ENCODE measurements around the gene BTG1.

The BTG1 gene, protein sequence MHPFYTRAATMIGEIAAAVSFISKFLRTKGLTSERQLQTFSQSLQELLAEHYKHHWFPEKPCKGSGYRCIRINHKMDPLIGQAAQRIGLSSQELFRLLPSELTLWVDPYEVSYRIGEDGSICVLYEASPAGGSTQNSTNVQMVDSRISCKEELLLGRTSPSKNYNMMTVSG

GRCh38 chr12:92145731-92146496 is at the start of gene BTG1:
Gene BTG1, minus strand, starts transcription at chr12:92145846. Its CDS starts 311 bp downstream, at chr12:92145535.
- DNase-seq (ENCODE audit: low read depth) = peak; percentile 93

- no peak for DNase-seq (ENCODE audit: low read depth)
Observed at GRCh38 chr12:92194561-92194960, 48.9 kb upstream of the BTG1 start.

- DNase-seq (ENCODE audit: low read depth) = no peak
Observed at GRCh38 chr12:92193846-92194245, 48.2 kb upstream of the BTG1 start.

- no peak for DNase-seq (ENCODE audit: low read depth)
Observed at GRCh38 chr12:92193063-92193462, 47.4 kb upstream of the BTG1 start.

GRCh38 chr12:92192360-92192759 is 46.7 kb upstream of the BTG1 start:
- no peak for DNase-seq (ENCODE audit: low read depth)

GRCh38 chr12:92191061-92191460 is 45.4 kb upstream of the BTG1 start:
- DNase-seq (ENCODE audit: low read depth) = no peak

- DNase-seq (ENCODE audit: low read depth) = no peak
Observed at GRCh38 chr12:92188517-92189188, 43.0 kb upstream of the BTG1 start.

GRCh38 chr12:92186038-92186470 is 40.4 kb upstream of the BTG1 start:
- DNase-seq (ENCODE audit: low read depth) = no peak

DNA sequence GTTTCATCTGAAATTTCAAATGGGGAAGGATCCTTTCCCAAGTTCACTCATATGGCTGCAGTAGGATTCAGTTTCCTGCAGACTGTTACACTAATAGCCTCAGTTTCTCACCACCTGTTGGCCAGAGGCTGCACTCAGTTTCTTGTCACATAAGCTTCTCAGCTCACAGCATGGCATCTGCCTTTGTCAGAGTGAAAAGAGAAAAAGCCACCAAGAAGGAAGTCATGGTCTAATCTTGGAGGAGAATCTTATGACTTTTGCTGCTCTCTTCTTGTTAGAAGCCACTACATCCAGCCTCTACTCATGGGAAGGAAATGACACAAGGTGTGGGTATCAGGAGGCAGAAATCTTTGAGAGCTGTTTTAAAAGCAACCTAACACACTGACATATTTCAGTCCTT is 39.4 kb upstream of the BTG1 start:
- no peak for DNase-seq (ENCODE audit: low read depth)

DNA sequence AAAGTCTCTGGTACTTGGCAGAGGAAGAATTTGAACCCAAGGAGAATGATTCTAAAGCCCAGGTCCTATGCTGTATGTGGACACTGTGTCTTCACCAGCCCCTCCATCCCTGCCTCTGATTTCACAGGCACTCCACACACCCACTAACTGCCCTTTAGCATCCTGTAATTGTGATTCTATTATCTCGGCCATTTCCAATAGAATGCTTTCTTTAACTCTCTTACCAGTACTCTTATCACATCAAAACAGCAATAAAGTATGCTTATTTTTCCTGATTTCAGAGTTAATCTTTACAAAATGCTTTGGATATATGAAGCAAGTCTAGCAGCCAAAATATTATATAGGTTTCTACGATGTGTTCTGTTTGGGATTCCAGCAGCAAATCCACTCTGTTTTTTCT is 37.9 kb upstream of the BTG1 start:
- no peak for DNase-seq (ENCODE audit: low read depth)

- no peak for DNase-seq (ENCODE audit: low read depth)
Observed at GRCh38 chr12:92178340-92178739, 32.7 kb upstream of the BTG1 start.

DNA sequence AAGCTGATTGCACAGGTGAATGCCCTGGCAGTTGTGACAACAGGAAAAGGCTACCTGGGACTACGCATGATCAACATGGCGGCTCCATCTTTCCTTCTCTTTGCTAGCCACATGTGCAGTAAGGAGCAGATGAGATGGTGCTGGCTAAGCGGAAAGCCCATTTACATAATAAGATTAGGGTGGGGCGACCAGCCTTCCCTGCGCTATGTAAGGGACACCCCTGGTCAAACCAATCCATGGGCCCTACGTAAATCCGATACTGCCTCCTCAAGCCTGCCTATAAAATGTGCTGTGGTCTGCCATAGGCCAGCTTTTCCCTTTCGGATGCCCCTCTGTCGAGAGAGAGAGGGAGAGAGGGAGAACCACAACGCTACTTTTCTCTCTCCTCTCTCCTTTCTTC is 31.0 kb upstream of the BTG1 start:
- DNase-seq (ENCODE audit: low read depth) = no peak

DNA sequence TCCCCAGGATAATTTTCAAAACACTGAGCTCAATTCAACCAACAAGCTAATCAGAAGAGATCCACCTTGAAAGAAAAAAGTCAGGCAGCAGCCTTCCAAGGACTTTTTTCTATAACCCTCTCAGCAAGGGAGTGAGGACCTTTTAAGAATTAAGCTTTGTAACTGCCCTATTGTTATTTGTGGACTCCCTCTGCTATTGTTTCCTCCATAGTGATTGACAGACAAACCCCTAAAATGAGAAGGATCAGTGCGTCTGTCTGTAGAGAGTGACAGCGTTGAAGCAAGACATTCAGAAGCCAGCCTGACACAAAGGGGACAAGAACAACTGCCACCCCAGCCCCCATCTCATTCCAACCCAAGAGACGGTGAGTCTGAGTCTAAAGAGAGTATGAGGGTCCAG is 30.3 kb upstream of the BTG1 start:
- DNase-seq (ENCODE audit: low read depth) = no peak

GRCh38 chr12:92170050-92170449 is 24.4 kb upstream of the BTG1 start:
- no peak for DNase-seq (ENCODE audit: low read depth)

- DNase-seq (ENCODE audit: low read depth) = no peak
Observed at GRCh38 chr12:92167075-92167474, 21.4 kb upstream of the BTG1 start.

DNA sequence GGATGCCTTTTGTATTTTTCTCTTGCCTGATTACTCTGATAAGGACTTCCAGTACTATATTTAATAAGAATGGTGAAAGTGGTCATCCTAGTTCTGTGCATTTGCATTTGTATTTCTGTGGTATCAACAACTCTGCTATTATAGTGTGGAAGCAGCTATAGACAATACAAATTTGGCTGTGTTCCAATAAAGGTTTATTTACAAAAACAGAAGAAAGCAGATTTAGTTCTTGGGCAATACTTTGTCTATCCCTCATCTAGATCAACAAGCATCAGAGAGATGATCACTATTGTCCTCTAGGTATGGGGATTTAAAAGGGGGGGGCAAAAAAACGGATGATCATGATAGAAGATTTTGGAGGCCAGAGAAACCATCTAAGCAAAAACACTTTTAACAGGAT is 19.1 kb upstream of the BTG1 start:
- no peak for DNase-seq (ENCODE audit: low read depth)

- no peak for DNase-seq (ENCODE audit: low read depth)
Observed at GRCh38 chr12:92162079-92162478, 16.4 kb upstream of the BTG1 start.

DNA sequence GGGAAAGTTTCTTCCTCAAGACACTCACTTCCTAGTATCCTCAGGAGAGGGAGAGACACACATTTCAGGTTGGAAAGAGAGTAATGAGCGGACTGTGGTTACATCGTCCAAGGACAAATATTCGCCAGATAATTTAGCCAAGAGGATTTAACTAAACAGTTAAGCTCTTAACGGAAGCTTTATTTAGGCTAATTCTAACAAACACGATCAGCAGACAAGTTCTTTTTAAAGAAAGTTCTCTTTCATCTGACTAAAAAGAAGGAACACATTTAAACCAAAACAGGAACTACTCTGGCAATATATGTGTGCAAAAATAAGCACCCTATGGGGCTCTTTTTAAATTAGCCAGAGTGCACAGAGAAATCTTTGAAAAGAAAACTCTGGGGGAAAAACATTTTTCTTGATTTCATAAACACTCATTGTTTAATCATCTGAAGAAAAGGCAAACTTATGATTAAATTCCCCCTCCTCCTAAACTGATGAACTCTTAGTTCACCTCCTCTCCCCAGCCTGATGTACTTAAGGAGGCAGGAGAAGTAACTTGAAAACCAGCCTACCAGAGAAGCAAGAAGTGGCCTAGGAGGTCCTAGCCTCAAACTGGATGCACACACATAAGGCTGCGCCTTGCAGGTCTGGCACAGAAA is 13.3 kb upstream of the BTG1 start:
- no peak for DNase-seq (ENCODE audit: low read depth)

DNA sequence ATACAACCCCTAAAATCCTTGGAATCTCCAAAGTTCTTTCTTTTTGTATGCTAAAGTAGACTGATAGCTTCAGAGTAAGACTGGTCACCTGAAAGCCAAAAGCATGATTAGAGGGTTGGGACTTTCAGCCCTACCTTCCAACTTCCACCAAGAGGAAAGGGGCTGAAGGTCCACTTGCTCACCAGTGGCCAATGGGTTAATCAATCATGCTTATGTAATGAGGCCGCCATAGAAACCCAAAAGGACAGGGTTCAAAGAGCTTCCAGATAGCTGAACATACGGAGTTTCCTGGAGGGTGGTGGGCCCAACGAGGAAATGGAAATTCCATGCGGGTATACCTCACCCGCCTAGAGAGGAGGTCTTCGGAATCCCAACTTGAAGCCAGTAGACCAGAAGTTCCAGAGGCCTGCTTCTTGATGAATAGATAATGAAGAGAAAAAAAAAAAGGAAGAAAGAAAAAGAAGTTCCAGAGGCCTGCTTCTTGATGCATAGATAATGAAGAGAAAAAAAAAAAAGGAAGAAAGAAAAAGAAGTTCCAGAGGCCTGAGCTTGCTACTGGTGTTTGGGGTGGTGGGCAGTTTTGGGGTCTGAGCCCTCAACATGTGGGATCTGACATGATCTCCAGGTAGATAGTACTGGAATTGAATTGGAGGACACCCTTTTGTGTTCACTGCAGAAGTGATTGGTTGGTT is 11.2 kb upstream of the BTG1 start:
- DNase-seq (ENCODE audit: low read depth) = no peak

DNA sequence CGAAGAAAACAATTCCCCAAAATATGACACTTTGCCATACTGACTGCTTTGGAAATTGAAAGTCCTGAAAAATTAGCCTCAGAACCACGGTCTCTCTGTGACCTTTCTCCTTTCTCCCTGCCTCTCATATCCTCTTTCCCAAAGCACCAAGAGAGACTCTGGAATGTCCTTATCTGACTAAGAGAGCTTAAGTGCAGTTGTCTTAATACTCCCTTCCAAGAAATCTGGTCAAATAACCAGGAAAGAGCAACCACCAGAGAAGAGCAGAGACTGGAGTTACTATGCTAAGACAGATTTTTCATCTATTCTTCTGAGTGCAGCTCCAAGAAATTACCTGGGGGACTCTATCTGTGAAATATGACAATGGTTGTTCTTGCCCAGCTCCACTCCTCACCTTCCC is 10.5 kb upstream of the BTG1 start:
- no peak for DNase-seq (ENCODE audit: low read depth)

- no peak for DNase-seq (ENCODE audit: low read depth)
Observed at GRCh38 chr12:92155733-92156132, 10.1 kb upstream of the BTG1 start.

- DNase-seq (ENCODE audit: low read depth) = no peak
Observed at GRCh38 chr12:92151916-92152315, 6.3 kb upstream of the BTG1 start.
